GM13977 (cell line): Measurements from ENCODE around the gene ASIC5.

Experiments used
- DNase-seq: peaks from one replicate; pipeline ENCODE4 v3.0.0; 2012; ENCODE audit warnings: low spot score
- CTCF ChIP-seq: IDR thresholded peaks from 2 replicates; pipeline ENCODE4 v1.5.1; 2012; ENCODE audit warnings: mild to moderate bottlenecking, control low read depth; ENCODE audit not compliant: insufficient read depth; ENCODE audit errors: extremely low read depth, missing control alignments
- in situ Hi-C: fragments of 300-500 bp; cut with MboI; formaldehyde crosslinking; loops from one replicate; pipeline ENCODE4 v1.12.0; 2022; ENCODE audit warnings: low sequenced_read_pairs, low pct_unique_long_range_greater_than_20kb, mixed read lengths, inconsistent platforms; ENCODE audit not compliant: unreplicated experiment

The ASIC5 gene

GRCh38 chr4:155832664-155833063 lies 33.4 kb downstream of the ASIC5 start:
- no peak for TF ChIP-seq CTCF
- in situ Hi-C loops, result no loop called here
- DNase-seq, result no peak

GRCh38 chr4:155828628-155829027 lies 37.4 kb downstream of the ASIC5 start:
- no peak for DNase-seq
- no peak for TF ChIP-seq CTCF
- in situ Hi-C loops, result no loop called here

- in situ Hi-C loops, result no loop called here
- DNase-seq, result no peak
- no peak for TF ChIP-seq CTCF
Observed at GRCh38 chr4:155822572-155822971, 43.5 kb downstream of the ASIC5 start.

GRCh38 chr4:155820887-155821518 lies 45.1 kb downstream of the ASIC5 start:
- no peak for DNase-seq
- in situ Hi-C loops, result no loop called here
- TF ChIP-seq CTCF, result no peak

- no peak for TF ChIP-seq CTCF
- in situ Hi-C loops, result no loop called here
- DNase-seq, result no peak
Observed at GRCh38 chr4:155819066-155819465, 47.0 kb downstream of the ASIC5 start.

GRCh38 chr4:155818639-155819038 lies 47.4 kb downstream of the ASIC5 start:
- in situ Hi-C loops, result no loop called here

More at GRCh38 chr4:155818639-155819038, 47.4 kb downstream of the ASIC5 start:
- DNase-seq, result no peak
- TF ChIP-seq CTCF, result no peak
